PFSK-1 (cell line): ENCODE data around the gene CD274.

Experiments used
- FOXP2 ChIP-seq: optimal IDR thresholded peaks from 2 replicates; pipeline ENCODE3; 2011; ENCODE audit warnings: borderline replicate concordance, control low read depth, inconsistent platforms; ENCODE audit not compliant: insufficient read depth; ENCODE audit errors: extremely low read length, extremely low read depth
- POLR2AphosphoS5 ChIP-seq: IDR thresholded peaks from 2 replicates; pipeline ENCODE4 v1.6.1; 2012; ENCODE audit warnings: low read depth, mild to moderate bottlenecking, control low read depth, low read length, moderate library complexity
- REST ChIP-seq, 2 experiments: IDR thresholded peaks; 2 replicates each; pipeline versions ENCODE4 v1.6.1 to v1.8.0; 2011 to 2012; ENCODE audit warnings: low read depth in 2 of 2, low read length in 2 of 2, control low read depth in 1 of 2, inconsistent platforms in 1 of 2, mild to moderate bottlenecking in 1 of 2, moderate library complexity in 1 of 2; ENCODE audit not compliant: insufficient read depth in 1 of 2
- SIN3A ChIP-seq: IDR thresholded peaks from 2 replicates; pipeline ENCODE4 v1.6.1; 2012; ENCODE audit warnings: mild to moderate bottlenecking, low read length, moderate library complexity, borderline replicate concordance; ENCODE audit not compliant: insufficient read depth
- TAF1 ChIP-seq: IDR thresholded peaks from 2 replicates; pipeline ENCODE4 v1.6.1; 2012; ENCODE audit warnings: low read length, control low read depth, borderline replicate concordance; ENCODE audit not compliant: insufficient read depth

CD274 gene

GRCh38 chr9:5427005-5427404, 23.3 kb upstream of the CD274 start:
- TF ChIP-seq SIN3A (no peak), TAF1 (no peak), REST (IDR thresholded peaks at IDR 0.05; ENCODE audit: insufficient read depth in 1 of 2, low read depth in 2 of 2, low read length in 2 of 2) (no peak), POLR2AphosphoS5 (no peak), FOXP2 (no peak)

GRCh38 chr9:5428172-5428571, 22.2 kb upstream of the CD274 start:
- no peak for TF ChIP-seq FOXP2
- TF ChIP-seq SIN3A, result no peak
- no peak for TF ChIP-seq POLR2AphosphoS5
- TF ChIP-seq REST (IDR thresholded peaks at IDR 0.05; ENCODE audit: insufficient read depth in 1 of 2, low read depth in 2 of 2, low read length in 2 of 2), result no peak
- TF ChIP-seq TAF1, result no peak

GRCh38 chr9:5428794-5429528, 21.4 kb upstream of the CD274 start:
- TF ChIP-seq SIN3A (no peak), REST (IDR thresholded peaks at IDR 0.05; ENCODE audit: insufficient read depth in 1 of 2, low read depth in 2 of 2, low read length in 2 of 2) (no peak), FOXP2 (no peak), POLR2AphosphoS5 (no peak), TAF1 (no peak)

GRCh38 chr9:5429873-5430564, 20.3 kb upstream of the CD274 start:
- TF ChIP-seq REST (IDR thresholded peaks at IDR 0.05; ENCODE audit: insufficient read depth in 1 of 2, low read depth in 2 of 2, low read length in 2 of 2), result no peak
- TF ChIP-seq FOXP2, result no peak
- no peak for TF ChIP-seq POLR2AphosphoS5
- TF ChIP-seq TAF1, result no peak
- no peak for TF ChIP-seq SIN3A
